Esophagus (tissue), 2 donors: Measurements from ENCODE around the gene MPDU1. TPM values are rescaled to one million over a fixed set of nuclear protein-coding genes. Genes with fewer than 3 reads are reported as not detected.

Source experiments
- H3K27ac ChIP-seq, 2 donors: one replicate each; pipeline ENCODE4 v1.5.1; 2013; ENCODE audit warnings: low read depth in 2 of 2, mild to moderate bottlenecking in 2 of 2, inconsistent platforms in 1 of 2, low read length in 1 of 2, moderate library complexity in 1 of 2
- H3K27me3 ChIP-seq, 2 donors: one replicate each; pipeline ENCODE4 v1.6.1; 2013; ENCODE audit warnings: low read length in 2 of 2, control low read depth in 1 of 2, mild to moderate bottlenecking in 1 of 2; ENCODE audit not compliant: insufficient read depth in 2 of 2, control insufficient read depth in 1 of 2
- H3K36me3 ChIP-seq, 2 donors: one replicate each; pipeline ENCODE4 v1.6.1; 2013; ENCODE audit warnings: low read length in 1 of 2; ENCODE audit not compliant: control insufficient read depth in 2 of 2, insufficient read depth in 2 of 2
- H3K4me1 ChIP-seq, 2 donors: one replicate each; pipeline ENCODE4 v1.6.1; 2013; ENCODE audit warnings: low read length in 1 of 2; ENCODE audit not compliant: control insufficient read depth in 2 of 2, insufficient read depth in 2 of 2
- H3K4me3 ChIP-seq, 2 donors: one replicate each; pipeline ENCODE4 v1.5.1; 2013; ENCODE audit warnings: low read length in 2 of 2, mild to moderate bottlenecking in 2 of 2, low read depth in 1 of 2, moderate library complexity in 1 of 2
- H3K9me3 ChIP-seq, 2 donors: one replicate each; pipeline ENCODE4 v1.6.1; 2013; ENCODE audit warnings: mild to moderate bottlenecking in 2 of 2, low read depth in 1 of 2, low read length in 1 of 2, moderate library complexity in 1 of 2; ENCODE audit not compliant: control insufficient read depth in 2 of 2, insufficient read depth in 1 of 2
- WGBS, 2 donors: extraction: QIAGEN DNeasy Blood & Tissue Kit; methylation state at CpG; one replicate each; pipeline ENCODE4 v1.1.7; 2013; 5-methylcytosine and 5-hydroxymethylcytosine counted together
- polyA plus RNA-seq, 2 donors: library from polyadenylated mRNA; stranded (reverse); fragments of 200-250 nt; gene quantifications; one replicate each; pipeline ENCODE4 v1.2.3, GENCODE V29; 2013
- donor health status: healthy with polysubstance abuse.
- donor health status: Bipolar disorder and iron deficiency.

Gene MPDU1
- polyA plus RNA-seq, 2 donors, result 56.9 to 60.0 TPM

- Histone ChIP-seq H3K4me3 (no peak overlapping the region), H3K36me3 (no peaks in the 10 kb centered on the region), H3K9me3 (no peaks in the 10 kb centered on the region), H3K27me3 (no peaks in the 10 kb centered on the region), H3K4me1 (peaks cover 3 to 4% of the 10 kb centered on the region in 2 donors), H3K27ac (no peak overlapping the region)
- WGBS, 2 donors, result 72 to 81% methylated on average over 7 of the region's 7 CpGs
Measured at GRCh38 chr17:7626307-7626706, 42.7 kb downstream of the MPDU1 start.

- Histone ChIP-seq H3K9me3 (no peaks in the 10 kb centered on the region), H3K27ac (peak overlapping the region; percentile 68 to 86), H3K4me3 (peak overlapping the region; percentile 63 to 71), H3K4me1 (peaks cover 3 to 4% of the 10 kb centered on the region in 2 donors), H3K36me3 (no peaks in the 10 kb centered on the region), H3K27me3 (no peaks in the 10 kb centered on the region)
- WGBS, 2 donors, result 16 to 22% methylated on average over 6 of the region's 6 CpGs
Measured at GRCh38 chr17:7626956-7627249, 43.3 kb downstream of the MPDU1 start.

- no peaks in the 10 kb centered on the region for H3K27me3 ChIP-seq
- no peaks in the 10 kb centered on the region for H3K9me3 ChIP-seq
- 1% methylated on average over 49 to 54 of the region's 54 CpGs for WGBS, 2 donors
- H3K27ac ChIP-seq, result peak within 1 kb of the TSS; percentile 68 to 86
- no peaks in the 10 kb centered on the region for H3K36me3 ChIP-seq
- peaks cover 3 to 4% of the 10 kb centered on the region in 2 donors for H3K4me1 ChIP-seq
- peak within 1 kb of the TSS; percentile 63 to 71 for H3K4me3 ChIP-seq
Measured at GRCh38 chr17:7627250-7628121, 43.8 kb downstream of the MPDU1 start, which contains the start of gene SAT2. Gene SAT2 (minus strand): TSS chr17:7627821. CDS start chr17:7627635, 186 bp downstream.

- Histone ChIP-seq H3K27me3 (no peaks in the 10 kb centered on the region), H3K4me3 (no peak within 1 kb of the TSS), H3K9me3 (no peaks in the 10 kb centered on the region), H3K36me3 (no peaks in the 10 kb centered on the region), H3K27ac (no peak within 1 kb of the TSS), H3K4me1 (peaks cover 3 to 4% of the 10 kb centered on the region in 2 donors)
- WGBS, 2 donors, result 69 to 74% methylated on average over 13 of the region's 13 CpGs
Measured at GRCh38 chr17:7629939-7630571, 46.4 kb downstream of the MPDU1 start, which contains the start of gene SHBG. Gene SHBG (plus strand): TSS chr17:7630135. CDS start chr17:7630173, 38 bp downstream.

GRCh38 chr17:7631398-7632380 is 48.0 kb downstream of the MPDU1 start:
- no peaks in the 10 kb centered on the region for H3K27me3 ChIP-seq
- H3K27ac ChIP-seq, result no peak overlapping the region
- 74 to 77% methylated on average over 11 of the region's 11 CpGs for WGBS, 2 donors
- H3K9me3 ChIP-seq, result no peaks in the 10 kb centered on the region
- no peak overlapping the region for H3K4me3 ChIP-seq
- H3K4me1 ChIP-seq, result peaks cover 3% of the 10 kb centered on the region in 2 donors
- no peaks in the 10 kb centered on the region for H3K36me3 ChIP-seq

GRCh38 chr17:7632492-7632894 is 48.8 kb downstream of the MPDU1 start:
- Histone ChIP-seq H3K4me3 (no peak overlapping the region), H3K36me3 (no peaks in the 10 kb centered on the region), H3K27me3 (no peaks in the 10 kb centered on the region), H3K4me1 (no peaks in the 10 kb centered on the region), H3K9me3 (no peaks in the 10 kb centered on the region), H3K27ac (no peak overlapping the region)
- WGBS, 2 donors, result 40 to 43% methylated on average over 6 of the region's 6 CpGs

- 93 to 94% methylated on average over 2 of the region's 2 CpGs for WGBS, 2 donors
- no peaks in the 10 kb centered on the region for H3K4me1 ChIP-seq
- no peaks in the 10 kb centered on the region for H3K36me3 ChIP-seq
- H3K4me3 ChIP-seq, result no peak overlapping the region
- no peaks in the 10 kb centered on the region for H3K9me3 ChIP-seq
- H3K27me3 ChIP-seq, result no peaks in the 10 kb centered on the region
- H3K27ac ChIP-seq, result no peak overlapping the region
Measured at GRCh38 chr17:7633093-7633492, 49.4 kb downstream of the MPDU1 start.

GRCh38 chr17:7634384-7634783 is 50.7 kb downstream of the MPDU1 start:
- Histone ChIP-seq H3K4me3 (no peak overlapping the region), H3K9me3 (no peaks in the 10 kb centered on the region), H3K4me1 (no peaks in the 10 kb centered on the region), H3K27ac (no peak overlapping the region), H3K36me3 (no peaks in the 10 kb centered on the region), H3K27me3 (no peaks in the 10 kb centered on the region)
- 28 to 45% methylated on average over 5 of the region's 5 CpGs for WGBS, 2 donors

GRCh38 chr17:7636163-7636562 is 52.5 kb downstream of the MPDU1 start:
- Histone ChIP-seq H3K9me3 (no peaks in the 10 kb centered on the region), H3K27ac (no peak overlapping the region), H3K27me3 (no peaks in the 10 kb centered on the region), H3K36me3 (no peaks in the 10 kb centered on the region), H3K4me1 (no peaks in the 10 kb centered on the region), H3K4me3 (no peak overlapping the region)
- WGBS, 2 donors, result 69 to 75% methylated on average over 4 to 5 of the region's 5 CpGs
